Parathyroid adenoma (tissue), 2 donors: Measurements from ENCODE around the gene UQCR11.

Experiments
- H2AFZ ChIP-seq: fragments of 300-600 bp; sonication (generic); one replicate; pipeline ENCODE4 v1.7.0; 2017; ENCODE audit warnings: antibody characterized with exemption, mild to moderate bottlenecking
- H3K27ac ChIP-seq: fragments of 300-600 bp; sonication (generic); one replicate; pipeline ENCODE4 v1.7.0; 2017
- H3K27me3 ChIP-seq: fragments of 300-600 bp; sonication (generic); one replicate; pipeline ENCODE4 v1.7.0; 2017; ENCODE audit warnings: low read length; ENCODE audit not compliant: control insufficient read depth, insufficient read depth
- H3K36me3 ChIP-seq: fragments of 300-600 bp; sonication (generic); one replicate; pipeline ENCODE4 v1.7.0; 2017; ENCODE audit warnings: low read length; ENCODE audit not compliant: control insufficient read depth, insufficient read depth
- H3K4me1 ChIP-seq: fragments of 300-600 bp; sonication (generic); one replicate; pipeline ENCODE4 v1.7.0; 2017; ENCODE audit warnings: control low read depth
- H3K4me2 ChIP-seq: fragments of 300-600 bp; sonication (generic); one replicate; pipeline ENCODE4 v1.7.0; 2017; ENCODE audit warnings: low read length
- H3K4me3 ChIP-seq: fragments of 300-600 bp; sonication (generic); one replicate; pipeline ENCODE4 v1.7.0; 2017; ENCODE audit warnings: low read depth, low read length
- H3K79me2 ChIP-seq: fragments of 300-600 bp; sonication (generic); one replicate; pipeline ENCODE4 v1.7.0; 2017; ENCODE audit warnings: control low read depth
- H3K9ac ChIP-seq: fragments of 300-600 bp; sonication (generic); one replicate; pipeline ENCODE4 v1.7.0; 2017; ENCODE audit warnings: mild to moderate bottlenecking
- H3K9me3 ChIP-seq: fragments of 300-600 bp; sonication (generic); one replicate; pipeline ENCODE4 v1.7.0; 2017; ENCODE audit warnings: low read length; ENCODE audit not compliant: control insufficient read depth
- CTCF ChIP-seq: fragments of 300-600 bp; sonication (generic); IDR thresholded peaks from one replicate; pipeline ENCODE4 v1.7.0; 2017; ENCODE audit warnings: antibody characterized with exemption, mild to moderate bottlenecking
- donor health status: primary hyperparathyroidism.

The UQCR11 gene

GRCh38 chr19:1580382-1580781, 24.9 kb downstream of the UQCR11 start:
- no peak for TF ChIP-seq CTCF
- Histone ChIP-seq H3K27me3 (no peaks in the 10 kb centered on the region), H3K4me3 (no peak overlapping the region), H3K36me3 (no peaks in the 10 kb centered on the region), H3K79me2 (peaks cover 20% of the 10 kb centered on the region), H3K27ac (no peak overlapping the region), H2AFZ (no peak overlapping the region), H3K9me3 (no peaks in the 10 kb centered on the region), H3K4me2 (no peak overlapping the region), H3K4me1 (no peaks in the 10 kb centered on the region), H3K9ac (no peak overlapping the region)

GRCh38 chr19:1579222-1579621, 26.0 kb downstream of the UQCR11 start:
- TF ChIP-seq CTCF, result no peak
- Histone ChIP-seq H3K9ac (no peak overlapping the region), H3K9me3 (no peaks in the 10 kb centered on the region), H3K36me3 (no peaks in the 10 kb centered on the region), H3K79me2 (peaks cover 11% of the 10 kb centered on the region), H3K27me3 (no peaks in the 10 kb centered on the region), H3K4me1 (no peaks in the 10 kb centered on the region), H3K4me2 (no peak overlapping the region), H3K4me3 (no peak overlapping the region), H2AFZ (no peak overlapping the region), H3K27ac (no peak overlapping the region)

- H3K36me3 ChIP-seq, result no peaks in the 10 kb centered on the region
- H3K27me3 ChIP-seq, result no peaks in the 10 kb centered on the region
- no peaks in the 10 kb centered on the region for H3K4me1 ChIP-seq
- no peak for TF ChIP-seq CTCF
- H3K27ac ChIP-seq, result no peak overlapping the region
- peaks cover 5% of the 10 kb centered on the region for H3K79me2 ChIP-seq
- H3K4me3 ChIP-seq, result no peak overlapping the region
- no peak overlapping the region for H3K9ac ChIP-seq
- no peak overlapping the region for H3K4me2 ChIP-seq
- no peaks in the 10 kb centered on the region for H3K9me3 ChIP-seq
- H2AFZ ChIP-seq, result no peak overlapping the region
Observed at GRCh38 chr19:1577929-1578618, 27.2 kb downstream of the UQCR11 start.

GRCh38 chr19:1577090-1577928, 28.0 kb downstream of the UQCR11 start:
- Histone ChIP-seq H3K9me3 (no peaks in the 10 kb centered on the region), H3K27ac (no peak overlapping the region), H3K36me3 (no peaks in the 10 kb centered on the region), H2AFZ (no peak overlapping the region), H3K4me2 (no peak overlapping the region), H3K4me1 (no peaks in the 10 kb centered on the region), H3K4me3 (no peak overlapping the region), H3K9ac (no peak overlapping the region), H3K79me2 (peaks cover 2% of the 10 kb centered on the region), H3K27me3 (no peaks in the 10 kb centered on the region)
- no peak for TF ChIP-seq CTCF
